Stimulated activated effector memory CD8-positive, alpha-beta T cell treated with anti-CD3 and anti-CD28 coated beads, Interleukin-12 subunit alpha, Interleukin-12 subunit beta, amount 100 ng/mL, for 72 hours (primary cell): ENCODE results near the gene NSDHL.
A peak's percentile ranks its signal among the peaks of the same experiment; 100 is the strongest.
"Not testable (repeated sequence)": the region's sequence is repeated elsewhere in the genome, so short reads cannot be mapped to it uniquely, and the experiment has no call there.

ENCODE experiments used
- ATAC-seq: fragments of 150-1000 bp; cut with Tn5 transposase; 2 replicates; pipeline ENCODE4 v1.10.0; 2021
- DNase-seq, 2 donors: peaks; one replicate each; pipeline ENCODE4 v3.0.0; 2021 to 2022; ENCODE audit warnings: low spot score in 2 of 2
- H3K27ac Mint-ChIP-seq: one replicate; pipeline ENCODE4 v1.8.0; 2022; ENCODE audit warnings: mild to moderate bottlenecking, mixed read lengths
- H3K36me3 Mint-ChIP-seq: one replicate; pipeline ENCODE4 v1.8.0; 2022; ENCODE audit warnings: mild to moderate bottlenecking, mixed read lengths
- H3K4me1 Mint-ChIP-seq: one replicate; pipeline ENCODE4 v1.8.0; 2022; ENCODE audit warnings: mixed read lengths
- H3K4me3 Mint-ChIP-seq: one replicate; pipeline ENCODE4 v1.8.0; 2022; ENCODE audit warnings: mild to moderate bottlenecking, mixed read lengths
- H3K9me3 Mint-ChIP-seq: one replicate; pipeline ENCODE4 v1.8.0; 2022; ENCODE audit warnings: mixed read lengths

NSDHL gene

GRCh38 chrX:152830312-152831305, at the start of gene NSDHL, which contains the start of gene CETN2:
TSS of gene NSDHL (plus strand) at chrX:152831063. CDS start at chrX:152846325, 15,262 bp downstream.
TSS of gene CETN2 (minus strand) at chrX:152830757. CDS start at chrX:152830710, 47 bp downstream.
- Mint-ChIP-seq H3K9me3 (no peaks in the 10 kb centered on the region), H3K36me3 (peaks cover 7% of the 10 kb centered on the region), H3K4me1 (peaks cover 32% of the 10 kb centered on the region), H3K4me3 (peak within 1 kb of the TSS; percentile 89), H3K27ac (peak within 1 kb of the TSS; percentile 95)
- peak; percentile 97 for ATAC-seq
- DNase-seq, result peak; percentile 83 to 93

- ATAC-seq, result peak; percentile 60
- H3K4me3 Mint-ChIP-seq, H3K4me1 Mint-ChIP-seq, DNase-seq, H3K27ac Mint-ChIP-seq, H3K36me3 Mint-ChIP-seq, H3K9me3 Mint-ChIP-seq: not testable (repeated sequence)
These were observed 43.8 kb upstream of the NSDHL start for GRCh38 chrX:152787062-152787461.

DNA sequence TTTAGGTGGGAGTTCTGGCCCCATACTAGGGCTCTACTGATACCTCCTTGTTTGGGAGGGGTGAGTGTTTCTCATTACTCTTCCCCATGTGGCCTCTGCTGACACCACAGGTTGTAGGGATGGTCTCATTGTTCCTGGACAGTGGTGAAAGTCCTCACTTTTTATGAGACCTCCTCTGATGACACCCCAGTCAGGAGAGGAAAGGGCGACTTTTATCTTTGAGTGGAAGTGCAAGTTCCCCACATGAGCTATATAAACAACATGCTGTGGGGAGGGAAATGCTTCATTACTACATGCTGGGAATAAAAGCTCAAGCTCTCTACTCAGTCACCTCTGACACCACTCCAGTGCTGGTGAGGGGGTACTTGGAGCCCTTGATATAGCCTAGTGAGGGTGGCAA, 31.9 kb upstream of the NSDHL start:
- no peaks in the 10 kb centered on the region for H3K4me1 Mint-ChIP-seq

DNA sequence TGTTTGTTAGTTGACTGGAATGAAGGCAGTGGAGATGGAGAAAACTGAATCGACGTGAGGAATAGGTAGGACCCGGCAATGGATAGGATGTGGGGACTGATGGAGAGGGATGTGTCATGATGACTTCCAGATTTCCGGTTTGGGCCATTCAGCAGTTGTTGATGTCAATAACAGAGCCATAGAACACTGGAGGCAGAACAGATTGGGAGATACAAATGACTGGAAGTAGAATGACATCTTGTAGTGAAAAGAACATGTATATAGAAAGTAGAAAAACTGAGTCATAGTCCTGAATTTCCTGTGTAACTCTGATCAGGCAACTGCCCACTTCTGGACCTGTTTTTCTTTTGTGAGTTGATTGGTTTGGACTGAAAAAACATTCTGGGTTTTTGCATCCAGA, 24.8 kb upstream of the NSDHL start:
- Mint-ChIP-seq H3K27ac (no peak overlapping the region), H3K36me3 (no peaks in the 10 kb centered on the region), H3K4me3 (no peak overlapping the region), H3K9me3 (no peaks in the 10 kb centered on the region), H3K4me1 (peaks cover 6% of the 10 kb centered on the region)
- DNase-seq, result no peak
- peak; percentile 58 for ATAC-seq

More for the DNA sequence above, 31.9 kb upstream of the NSDHL start:
- no peak for DNase-seq
- no peak overlapping the region for H3K27ac Mint-ChIP-seq
- no peaks in the 10 kb centered on the region for H3K36me3 Mint-ChIP-seq
- H3K4me3 Mint-ChIP-seq, result no peak overlapping the region
- ATAC-seq, result no peak
- H3K9me3 Mint-ChIP-seq, result no peaks in the 10 kb centered on the region

DNA sequence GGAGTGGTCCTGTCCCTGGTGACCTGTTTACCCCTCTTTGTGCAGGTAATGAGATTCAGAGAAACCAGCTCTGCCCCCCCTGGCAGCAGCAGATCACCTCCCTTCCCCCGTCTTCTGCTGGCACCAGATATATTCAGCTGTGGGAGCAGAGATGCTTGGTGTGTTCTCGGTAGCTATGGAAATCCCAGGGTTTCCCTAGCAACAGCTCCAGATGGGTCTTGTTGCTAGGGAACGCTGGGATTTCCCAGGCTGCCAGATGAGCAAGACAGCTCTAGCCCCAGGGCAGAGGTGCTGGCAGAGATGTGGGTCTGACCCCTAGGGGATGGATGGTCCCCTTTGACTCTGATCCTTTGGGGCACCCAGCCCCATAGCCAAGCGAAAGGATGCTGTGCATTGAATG, 20.5 kb upstream of the NSDHL start:
- no peaks in the 10 kb centered on the region for H3K36me3 Mint-ChIP-seq
- H3K4me3 Mint-ChIP-seq, result no peak overlapping the region
- no peaks in the 10 kb centered on the region for H3K9me3 Mint-ChIP-seq
- peaks cover 14% of the 10 kb centered on the region for H3K4me1 Mint-ChIP-seq
- no peak for DNase-seq
- H3K27ac Mint-ChIP-seq, result no peak overlapping the region
- no peak for ATAC-seq

DNA sequence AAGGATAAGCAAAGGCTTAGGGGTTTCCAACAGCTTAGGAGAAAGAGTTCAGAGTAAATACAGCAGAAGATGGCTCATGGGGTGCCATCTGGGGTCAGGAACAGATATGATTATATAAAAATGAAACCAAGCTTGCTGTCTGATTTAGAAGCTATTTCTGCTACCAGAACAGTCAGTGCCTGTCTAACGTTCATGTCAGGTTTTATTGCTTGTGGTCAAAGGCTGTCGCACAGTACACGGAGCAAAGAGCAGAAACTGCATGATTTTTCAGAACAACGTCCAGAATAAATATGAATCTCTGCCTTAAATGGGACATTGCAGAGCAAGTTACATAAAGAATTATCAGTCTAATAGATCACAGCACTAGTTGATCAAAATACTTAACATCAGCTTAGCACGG, 17.7 kb upstream of the NSDHL start:
- no peak for ATAC-seq
- Mint-ChIP-seq H3K36me3 (no peaks in the 10 kb centered on the region), H3K4me1 (peaks cover 8% of the 10 kb centered on the region)

DNA sequence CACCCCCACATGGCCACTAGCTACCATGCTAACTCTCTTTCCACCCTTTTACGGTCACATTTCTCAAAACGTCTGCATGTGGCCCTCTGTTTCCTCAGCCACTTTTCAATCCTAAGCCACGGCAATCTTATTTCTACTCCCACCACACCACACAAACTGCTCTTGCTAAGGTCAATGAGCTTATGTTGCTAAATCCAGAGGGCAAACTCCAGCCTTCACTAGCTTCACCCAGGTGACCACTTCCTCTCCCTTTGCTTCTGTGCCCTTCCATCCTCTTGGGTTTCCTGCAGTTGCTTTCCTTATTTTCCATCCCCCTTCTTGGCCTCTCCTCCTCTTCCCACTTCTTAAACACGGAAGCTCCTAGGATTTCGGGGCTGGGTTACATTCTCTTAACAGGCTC, 16.8 kb upstream of the NSDHL start:
- H3K27ac Mint-ChIP-seq, result no peak overlapping the region
- H3K36me3 Mint-ChIP-seq, result no peaks in the 10 kb centered on the region
- ATAC-seq, result no peak
- H3K4me1 Mint-ChIP-seq, result peaks cover 8% of the 10 kb centered on the region
- DNase-seq, result no peak
- no peaks in the 10 kb centered on the region for H3K9me3 Mint-ChIP-seq
- H3K4me3 Mint-ChIP-seq, result no peak overlapping the region

More for the DNA sequence above, 17.7 kb upstream of the NSDHL start:
- H3K4me3 Mint-ChIP-seq, result no peak overlapping the region
- no peak overlapping the region for H3K27ac Mint-ChIP-seq
- H3K9me3 Mint-ChIP-seq, result no peaks in the 10 kb centered on the region
- DNase-seq, result no peak

DNA sequence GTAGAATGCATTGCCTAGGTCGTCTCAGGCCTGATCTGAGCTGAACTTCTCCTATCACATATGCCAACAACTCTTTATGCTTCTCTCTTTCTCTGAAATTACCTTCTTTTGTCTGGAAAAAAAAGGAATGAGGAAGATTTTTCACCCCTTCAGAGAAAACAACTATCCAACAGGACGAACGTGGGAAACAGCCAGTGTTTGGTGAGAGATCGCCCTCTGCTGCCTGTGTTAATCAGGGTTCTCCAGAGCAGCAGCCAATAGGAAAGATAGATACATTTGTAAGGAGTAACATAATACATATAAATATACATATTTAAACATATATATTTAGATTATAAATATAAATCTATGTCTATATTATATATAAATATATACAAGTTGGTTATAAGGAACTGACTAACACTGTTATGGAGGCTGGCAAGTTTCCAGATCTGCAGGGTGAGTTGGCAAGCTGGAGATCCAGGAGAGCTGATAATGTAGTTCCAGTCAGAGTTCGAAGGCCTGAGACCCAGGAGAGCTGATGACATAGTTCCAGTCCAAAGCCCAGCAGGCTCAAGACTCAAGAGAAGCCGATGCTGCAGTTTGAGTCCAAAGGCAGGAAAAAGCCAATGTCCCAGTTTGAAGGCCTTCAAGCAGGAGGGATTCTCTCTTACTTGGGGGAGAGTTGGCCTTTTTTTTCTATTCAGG, 13.6 kb upstream of the NSDHL start:
- Mint-ChIP-seq H3K27ac (no peak overlapping the region), H3K4me1 (peaks cover 8% of the 10 kb centered on the region), H3K4me3 (no peak overlapping the region), H3K36me3 (no peaks in the 10 kb centered on the region), H3K9me3 (no peaks in the 10 kb centered on the region)
- no peak for ATAC-seq
- no peak for DNase-seq

DNA sequence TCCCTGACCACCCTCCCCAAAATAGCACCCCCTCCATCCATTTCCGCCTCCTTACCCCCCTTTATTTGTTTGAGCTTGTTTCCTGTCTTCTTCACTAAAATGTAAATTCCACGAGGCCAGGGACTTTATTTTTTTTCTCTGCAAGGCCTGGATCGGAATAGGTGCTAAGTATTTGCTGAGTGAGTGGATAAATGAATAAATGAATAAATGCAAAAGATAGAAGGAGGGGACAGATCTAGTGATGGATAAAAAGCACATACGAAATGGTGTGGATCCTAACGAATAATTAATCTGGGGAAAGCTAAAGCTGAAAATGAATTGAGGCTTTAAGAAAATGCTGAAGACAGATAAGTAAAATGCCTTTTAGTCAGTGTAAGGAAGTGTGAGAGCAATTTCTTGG, 12.5 kb upstream of the NSDHL start:
- Mint-ChIP-seq H3K9me3 (no peaks in the 10 kb centered on the region), H3K4me1 (peaks cover 8% of the 10 kb centered on the region), H3K4me3 (no peak overlapping the region), H3K27ac (no peak overlapping the region), H3K36me3 (no peaks in the 10 kb centered on the region)
- no peak for DNase-seq
- no peak for ATAC-seq

GRCh38 chrX:152819266-152819665, 11.6 kb upstream of the NSDHL start:
- H3K4me1 Mint-ChIP-seq, result peaks cover under 1% of the 10 kb centered on the region
- no peak for DNase-seq
- no peak overlapping the region for H3K4me3 Mint-ChIP-seq
- no peaks in the 10 kb centered on the region for H3K36me3 Mint-ChIP-seq
- ATAC-seq, result no peak
- H3K9me3 Mint-ChIP-seq, result no peaks in the 10 kb centered on the region
- H3K27ac Mint-ChIP-seq, result no peak overlapping the region

- Mint-ChIP-seq H3K27ac (no peak overlapping the region), H3K4me1 (no peaks in the 10 kb centered on the region), H3K36me3 (no peaks in the 10 kb centered on the region), H3K4me3 (no peak overlapping the region), H3K9me3 (no peaks in the 10 kb centered on the region)
- ATAC-seq, result no peak
- DNase-seq, result no peak
These were observed 11.1 kb upstream of the NSDHL start for GRCh38 chrX:152819732-152820131.

GRCh38 chrX:152821145-152821765, 9.6 kb upstream of the NSDHL start:
- no peaks in the 10 kb centered on the region for H3K4me1 Mint-ChIP-seq
- no peaks in the 10 kb centered on the region for H3K36me3 Mint-ChIP-seq
- ATAC-seq (no peak), DNase-seq (no peak)
- no peak overlapping the region for H3K27ac Mint-ChIP-seq
- no peak overlapping the region for H3K4me3 Mint-ChIP-seq
- H3K9me3 Mint-ChIP-seq, result no peaks in the 10 kb centered on the region

DNA sequence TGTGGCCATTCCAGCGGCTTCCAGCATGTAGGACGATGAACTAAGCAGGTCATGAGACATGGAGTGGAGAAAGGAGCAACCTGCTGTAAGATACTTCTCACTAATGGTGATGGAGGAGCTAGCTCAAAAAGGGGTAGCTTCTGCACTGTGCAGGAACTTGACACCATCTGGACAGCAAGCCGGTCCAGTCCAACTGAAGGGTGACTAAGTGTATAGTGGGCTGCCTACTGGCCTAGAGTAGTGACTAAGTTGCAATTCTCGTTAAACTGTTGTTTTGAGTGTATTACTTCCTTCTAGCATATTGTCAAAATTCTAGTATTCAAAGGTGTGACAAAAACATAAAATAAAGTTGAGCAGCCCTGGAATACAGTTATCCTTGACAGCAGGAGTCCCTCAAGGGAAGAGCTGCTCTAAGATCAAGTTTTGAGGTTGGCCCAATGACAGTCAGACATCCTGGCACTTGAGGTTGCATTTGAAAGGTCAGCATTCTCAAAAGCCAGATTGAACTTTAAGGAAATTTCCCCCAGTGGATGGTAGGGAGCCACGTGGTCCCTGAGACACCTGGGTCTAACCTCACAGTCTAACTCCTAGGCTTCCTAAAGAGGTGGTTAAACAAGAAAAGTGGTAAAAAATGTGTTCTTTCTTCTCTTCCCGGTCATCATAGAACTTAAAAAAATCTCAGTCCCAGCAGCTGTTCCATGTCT, 8.3 kb upstream of the NSDHL start:
- ATAC-seq (no peak), DNase-seq (no peak)
- no peaks in the 10 kb centered on the region for H3K36me3 Mint-ChIP-seq
- H3K4me3 Mint-ChIP-seq, result no peak overlapping the region
- H3K27ac Mint-ChIP-seq, result no peak overlapping the region
- H3K4me1 Mint-ChIP-seq, result no peaks in the 10 kb centered on the region
- H3K9me3 Mint-ChIP-seq, result no peaks in the 10 kb centered on the region

GRCh38 chrX:152823657-152824056, 7.2 kb upstream of the NSDHL start:
- no peak for ATAC-seq
- H3K27ac Mint-ChIP-seq, result no peak overlapping the region
- H3K9me3 Mint-ChIP-seq, result no peaks in the 10 kb centered on the region
- no peaks in the 10 kb centered on the region for H3K36me3 Mint-ChIP-seq
- DNase-seq, result no peak
- no peak overlapping the region for H3K4me3 Mint-ChIP-seq
- H3K4me1 Mint-ChIP-seq, result no peaks in the 10 kb centered on the region

DNA sequence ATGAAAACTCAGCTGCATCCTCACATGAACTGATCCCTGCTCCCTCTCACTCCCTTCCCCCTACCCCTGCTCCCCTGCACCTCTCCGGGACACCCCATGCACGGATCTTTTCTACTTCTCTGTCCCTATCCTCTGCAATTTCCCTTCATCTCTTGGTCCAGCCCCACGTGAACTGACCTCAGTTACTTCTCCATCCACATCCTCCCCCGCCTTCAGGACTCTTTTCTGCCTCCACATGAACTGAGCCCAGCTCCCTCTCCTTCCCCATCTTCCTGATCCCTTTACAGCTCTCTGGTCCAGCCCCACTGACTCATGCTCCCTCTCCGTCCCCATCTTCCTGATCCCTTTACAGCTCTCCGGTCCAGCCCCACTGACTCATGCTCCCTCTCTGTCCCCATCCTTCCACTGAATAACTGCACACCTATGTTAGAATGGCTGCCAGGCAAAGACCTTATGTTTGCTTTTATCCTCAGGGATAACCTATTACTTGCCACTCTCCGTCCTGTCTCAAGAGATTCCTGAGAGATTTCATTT, 6.0 kb upstream of the NSDHL start:
- H3K4me3 Mint-ChIP-seq, result no peak overlapping the region
- ATAC-seq (no peak), DNase-seq (no peak)
- H3K9me3 Mint-ChIP-seq, result no peaks in the 10 kb centered on the region
- no peaks in the 10 kb centered on the region for H3K36me3 Mint-ChIP-seq
- H3K27ac Mint-ChIP-seq, result no peak overlapping the region
- no peaks in the 10 kb centered on the region for H3K4me1 Mint-ChIP-seq
